Muscle layer of duodenum (tissue), 2 donors: ENCODE results near the gene RAB40C.

ENCODE experiments used
- H3K27ac ChIP-seq: one replicate; pipeline ENCODE4 v1.7.0; 2013; ENCODE audit warnings: mild to moderate bottlenecking, low read length
- H3K27me3 ChIP-seq: one replicate; pipeline ENCODE4 v1.7.0; 2013; ENCODE audit warnings: low read depth, mild to moderate bottlenecking, control low read depth, low read length
- H3K36me3 ChIP-seq, 2 donors: one replicate each; pipeline ENCODE4 v1.7.0; 2013; ENCODE audit warnings: low read length in 2 of 2, control low read depth in 1 of 2, mild to moderate bottlenecking in 1 of 2; ENCODE audit not compliant: insufficient read depth in 2 of 2, control insufficient read depth in 1 of 2
- H3K4me1 ChIP-seq, 2 donors: one replicate each; pipeline ENCODE4 v1.7.0; 2013; ENCODE audit warnings: low read length in 2 of 2, mild to moderate bottlenecking in 2 of 2, control low read depth in 1 of 2, moderate library complexity in 1 of 2; ENCODE audit not compliant: insufficient read depth in 2 of 2, control insufficient read depth in 1 of 2
- H3K4me3 ChIP-seq, 2 donors: one replicate each; pipeline ENCODE4 v1.7.0; 2013; ENCODE audit warnings: low read length in 2 of 2, low read depth in 1 of 2, mild to moderate bottlenecking in 1 of 2
- H3K9me3 ChIP-seq, 2 donors: one replicate each; pipeline ENCODE4 v1.7.0; 2013; ENCODE audit warnings: low read length in 2 of 2, control low read depth in 1 of 2, mild to moderate bottlenecking in 1 of 2; ENCODE audit not compliant: control insufficient read depth in 1 of 2
- donor health status: healthy.

RAB40C gene

GRCh38 chr16:578870-579405, 10.9 kb upstream of the RAB40C start:
- Histone ChIP-seq H3K27ac (no peak overlapping the region), H3K4me3 (no peak overlapping the region), H3K4me1 (peaks cover 0 to 5% of the 10 kb centered on the region in 2 donors), H3K27me3 (no peaks in the 10 kb centered on the region), H3K36me3 (peaks cover 0 to 31% of the 10 kb centered on the region in 2 donors), H3K9me3 (no peaks in the 10 kb centered on the region)

DNA sequence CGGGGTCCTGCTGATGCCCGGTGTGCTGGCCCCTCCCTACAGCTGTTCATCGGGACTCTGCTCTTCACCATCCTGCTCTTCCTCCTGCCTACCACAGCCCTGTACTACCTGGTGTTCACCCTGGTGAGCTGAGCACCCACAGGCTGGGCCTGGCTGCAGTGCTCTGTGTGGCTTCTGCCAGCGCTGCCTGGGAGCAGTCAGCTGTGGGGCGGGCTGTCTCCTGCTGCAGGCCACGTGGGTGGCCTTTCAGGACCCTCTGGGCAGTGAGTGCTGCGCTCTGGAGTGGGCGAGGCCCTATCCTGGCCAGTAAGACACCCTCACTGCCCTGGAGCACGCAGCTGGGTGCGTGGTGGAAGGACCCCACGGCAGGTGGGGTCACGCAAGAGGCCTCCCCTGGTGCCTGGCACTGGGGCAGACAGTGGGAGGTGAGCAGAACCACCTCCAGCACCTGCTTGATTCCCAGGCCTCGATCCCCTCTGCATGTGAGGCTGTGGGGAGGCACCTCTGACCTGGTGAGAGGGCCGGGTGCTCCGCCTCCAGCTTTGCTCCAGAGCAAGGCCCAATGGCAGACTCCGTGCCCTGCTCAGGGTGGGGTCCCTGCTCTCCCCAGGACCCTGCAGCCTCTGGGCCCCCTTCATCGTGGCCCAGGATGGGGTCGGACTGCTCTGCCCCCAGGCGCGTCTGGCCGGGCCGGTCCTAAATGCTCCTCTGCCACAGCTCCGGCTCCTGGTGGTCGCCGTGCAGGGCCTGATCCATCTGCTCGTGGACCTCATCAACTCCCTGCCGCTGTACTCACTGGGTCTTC, 9.5 kb upstream of the RAB40C start:
- Histone ChIP-seq H3K27ac (no peak overlapping the region), H3K27me3 (no peaks in the 10 kb centered on the region), H3K36me3 (peaks cover 0 to 17% of the 10 kb centered on the region in 2 donors), H3K9me3 (no peaks in the 10 kb centered on the region), H3K4me3 (no peak overlapping the region), H3K4me1 (peaks cover 0 to 5% of the 10 kb centered on the region in 2 donors)

- no peak overlapping the region for H3K4me3 ChIP-seq
- no peaks in the 10 kb centered on the region for H3K9me3 ChIP-seq
- H3K4me1 ChIP-seq = peaks cover 0 to 6% of the 10 kb centered on the region in 2 donors
- H3K27me3 ChIP-seq = peaks cover 5% of the 10 kb centered on the region
- H3K36me3 ChIP-seq = peaks cover 0 to 10% of the 10 kb centered on the region in 2 donors
- no peak overlapping the region for H3K27ac ChIP-seq
These were observed 8.8 kb upstream of the RAB40C start for GRCh38 chr16:580946-581498.

DNA sequence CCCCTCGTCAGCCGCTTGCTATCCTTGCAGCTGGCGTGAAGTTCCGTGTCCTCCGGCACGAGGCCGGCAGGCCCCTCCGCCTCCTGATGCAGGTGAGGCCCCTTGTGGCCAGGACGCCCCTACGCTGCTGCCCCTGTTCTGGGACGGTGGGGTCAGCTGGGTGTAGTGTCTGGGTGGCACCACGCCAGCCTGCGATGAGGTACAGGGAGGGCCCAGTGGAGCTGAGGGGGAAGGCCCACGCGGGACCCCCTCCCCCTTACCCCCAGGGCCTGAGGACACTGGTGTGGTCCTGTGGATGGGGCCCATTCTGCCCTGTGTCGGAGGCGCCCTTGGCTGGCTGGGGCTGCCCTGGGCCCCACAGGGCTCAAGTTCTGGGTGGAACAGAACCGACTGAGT, 7.7 kb upstream of the RAB40C start:
- Histone ChIP-seq H3K9me3 (no peaks in the 10 kb centered on the region), H3K27ac (no peak overlapping the region), H3K27me3 (peaks cover 5% of the 10 kb centered on the region), H3K36me3 (peaks cover 0 to 8% of the 10 kb centered on the region in 2 donors), H3K4me1 (peaks cover 0 to 14% of the 10 kb centered on the region in 2 donors), H3K4me3 (no peak overlapping the region)

GRCh38 chr16:582614-583331, 7.1 kb upstream of the RAB40C start:
- Histone ChIP-seq H3K9me3 (no peaks in the 10 kb centered on the region), H3K36me3 (peaks cover 0 to 8% of the 10 kb centered on the region in 2 donors), H3K27me3 (peaks cover 5% of the 10 kb centered on the region), H3K27ac (no peak overlapping the region), H3K4me1 (peaks cover 3 to 19% of the 10 kb centered on the region in 2 donors), H3K4me3 (no peak overlapping the region)

- peaks cover 3 to 26% of the 10 kb centered on the region in 2 donors for H3K4me1 ChIP-seq
- H3K27ac ChIP-seq = no peak overlapping the region
- peaks cover 0 to 8% of the 10 kb centered on the region in 2 donors for H3K36me3 ChIP-seq
- H3K27me3 ChIP-seq = peaks cover 5% of the 10 kb centered on the region
- no peak overlapping the region for H3K4me3 ChIP-seq
- no peaks in the 10 kb centered on the region for H3K9me3 ChIP-seq
These were observed 6.4 kb upstream of the RAB40C start for GRCh38 chr16:583470-583814.

DNA sequence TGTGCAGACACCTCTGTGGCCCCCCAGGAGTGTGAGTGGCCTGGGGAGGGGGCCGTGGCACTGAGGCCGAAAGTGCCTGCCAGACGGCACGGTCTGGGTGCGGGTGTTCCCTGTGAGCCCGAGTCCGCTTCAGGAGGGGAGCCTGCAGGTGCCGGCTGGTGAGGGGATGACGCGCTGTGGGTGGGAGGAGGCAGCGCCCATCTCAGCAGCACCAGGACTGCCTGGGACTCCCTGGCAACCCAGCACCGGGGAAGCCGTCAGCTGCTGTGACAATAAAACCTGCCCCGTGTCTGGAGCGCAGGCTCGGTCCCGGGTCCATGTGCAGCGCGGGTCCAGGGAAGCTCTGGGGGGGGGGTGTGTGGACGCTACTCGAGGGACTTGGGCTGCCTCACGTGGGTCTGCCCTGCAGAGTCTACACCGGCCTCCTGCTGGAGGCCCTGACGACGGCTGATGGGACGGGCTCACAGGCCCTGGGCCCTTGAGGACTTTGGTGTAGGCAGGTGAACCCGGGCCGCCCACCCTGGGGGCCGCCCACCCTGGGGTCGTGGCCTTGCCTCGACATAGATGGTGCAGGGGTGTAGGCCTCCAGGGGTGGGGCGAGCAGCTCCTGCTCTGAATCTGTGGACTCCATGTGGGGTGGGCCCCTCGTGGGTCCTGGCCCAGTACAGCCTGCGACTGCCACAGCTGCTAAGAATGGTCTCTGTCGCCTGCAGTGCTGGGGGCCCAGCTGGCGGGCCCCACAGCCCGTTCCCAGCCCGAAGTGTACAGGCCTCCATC, 5.9 kb upstream of the RAB40C start:
- Histone ChIP-seq H3K27me3 (peaks cover 5% of the 10 kb centered on the region), H3K4me1 (peaks cover 3 to 26% of the 10 kb centered on the region in 2 donors), H3K27ac (no peak overlapping the region)

GRCh38 chr16:585351-585750, 4.5 kb upstream of the RAB40C start:
- Histone ChIP-seq H3K36me3 (peaks cover 0 to 8% of the 10 kb centered on the region in 2 donors), H3K4me3 (no peak overlapping the region), H3K27ac (no peak overlapping the region), H3K27me3 (peaks cover 5% of the 10 kb centered on the region), H3K4me1 (peaks cover 3 to 22% of the 10 kb centered on the region in 2 donors), H3K9me3 (no peaks in the 10 kb centered on the region)

More for the DNA sequence above, 5.9 kb upstream of the RAB40C start:
- Histone ChIP-seq H3K4me3 (no peak overlapping the region), H3K9me3 (no peaks in the 10 kb centered on the region), H3K36me3 (peaks cover 0 to 8% of the 10 kb centered on the region in 2 donors)

- H3K27me3 ChIP-seq = peaks cover 5% of the 10 kb centered on the region
- no peaks in the 10 kb centered on the region for H3K36me3 ChIP-seq
- H3K4me1 ChIP-seq = peaks cover 9 to 30% of the 10 kb centered on the region in 2 donors
- H3K9me3 ChIP-seq = no peaks in the 10 kb centered on the region
- H3K27ac ChIP-seq = no peak overlapping the region
- no peak overlapping the region for H3K4me3 ChIP-seq
These were observed 3.7 kb upstream of the RAB40C start for GRCh38 chr16:586047-586644.

- no peaks in the 10 kb centered on the region for H3K36me3 ChIP-seq
- no peaks in the 10 kb centered on the region for H3K9me3 ChIP-seq
- peaks cover 10 to 35% of the 10 kb centered on the region in 2 donors for H3K4me1 ChIP-seq
- no peak overlapping the region for H3K27ac ChIP-seq
- H3K4me3 ChIP-seq = no peak overlapping the region
- H3K27me3 ChIP-seq = peaks cover 5% of the 10 kb centered on the region
These were observed 2.9 kb upstream of the RAB40C start for GRCh38 chr16:586645-587590.
